Measurements from ENCODE around the gene PDE4D.

- no peak for TF ChIP-seq CTCF (IDR thresholded peaks at IDR 0.05)
- no peak for TF ChIP-seq POLR2A (IDR thresholded peaks at IDR 0.05)
These were observed 100.4 kb downstream of the PDE4D start for GRCh38 chr5:59792983-59793585.
